HG03025 (cell line): ENCODE data around the gene RNF115.
"Not testable (repeated sequence)": the region's sequence is repeated elsewhere in the genome, so short reads cannot be mapped to it uniquely, and the experiment has no call there.

Source experiments
- ATAC-seq: cut with Tn5 transposase; IDR thresholded peaks from one replicate; pipeline ENCODE4 v1.9.1; 2021; ENCODE audit warnings: mild to moderate bottlenecking, moderate library complexity; ENCODE audit not compliant: unreplicated experiment, low FRiP score

The RNF115 gene

DNA sequence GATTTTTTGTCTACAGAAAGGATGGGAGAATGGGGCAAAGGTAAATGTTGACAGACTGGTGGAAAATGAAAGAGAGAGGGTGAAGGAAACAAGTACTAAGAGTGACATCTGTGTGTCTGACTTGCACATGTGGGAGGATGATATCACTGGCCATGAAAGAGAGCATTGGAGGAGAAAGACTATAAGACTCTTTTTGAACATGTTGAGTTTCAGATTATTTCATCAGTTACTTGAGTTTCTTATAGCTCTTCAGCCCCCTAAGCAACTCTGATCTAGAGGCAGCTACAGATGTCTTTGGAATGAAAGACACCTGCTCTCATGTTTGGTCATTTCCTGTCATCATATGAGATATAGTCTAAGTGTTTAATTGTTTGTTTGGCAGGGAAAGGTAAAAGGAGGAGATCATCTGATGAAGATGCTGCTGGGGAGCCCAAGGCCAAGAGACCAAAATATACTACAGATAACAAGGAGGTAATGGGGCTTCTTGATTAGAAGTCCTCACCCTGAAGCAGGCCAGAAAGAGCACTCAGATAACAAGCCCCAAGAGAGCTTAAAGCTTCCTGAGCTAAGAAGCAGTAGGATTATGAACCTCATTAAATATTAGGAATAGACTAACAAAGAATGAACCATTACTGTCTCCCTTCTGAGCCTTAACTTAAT is 4.6 kb upstream of the RNF115 start:
- ATAC-seq: no peak

DNA sequence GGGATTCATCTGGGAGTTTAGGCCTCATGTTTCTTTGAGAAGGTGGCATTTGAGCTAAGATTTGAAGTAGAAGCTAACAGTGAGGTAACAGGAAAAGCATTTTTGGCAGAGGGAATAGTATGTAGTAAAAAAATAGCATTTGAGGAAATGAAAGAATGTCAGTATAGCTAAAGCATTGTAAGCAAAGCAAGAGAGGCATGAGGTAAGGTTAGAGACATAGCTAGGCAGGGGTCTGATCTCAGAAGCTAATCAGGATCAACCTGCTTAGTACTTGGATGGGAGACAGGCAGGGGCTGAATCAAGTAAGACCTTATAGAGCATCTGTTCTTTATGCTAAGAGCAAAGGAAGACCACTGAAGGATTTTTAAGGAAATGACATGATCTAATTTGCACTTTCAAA is 4.1 kb upstream of the RNF115 start:
- ATAC-seq: no peak

DNA sequence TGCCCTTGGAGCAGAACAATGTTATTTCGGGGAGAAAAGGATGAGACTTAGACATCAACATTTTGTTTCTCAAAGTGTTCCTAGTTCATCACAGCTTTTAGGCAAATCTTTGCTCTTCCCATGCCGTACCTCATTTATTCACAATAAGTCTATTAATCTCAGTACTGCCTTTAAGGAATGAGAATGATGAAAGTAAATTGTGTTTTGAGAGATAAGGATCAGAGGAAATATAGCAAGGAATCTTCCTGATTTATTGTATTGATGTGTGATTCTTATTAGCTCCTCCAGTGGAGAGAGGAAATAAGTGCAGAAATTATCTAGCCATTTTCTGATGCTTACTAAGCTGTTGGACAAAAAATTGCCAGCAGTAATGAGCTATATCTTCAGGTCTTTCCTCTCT is 2.1 kb upstream of the RNF115 start:
- ATAC-seq: no peak

DNA sequence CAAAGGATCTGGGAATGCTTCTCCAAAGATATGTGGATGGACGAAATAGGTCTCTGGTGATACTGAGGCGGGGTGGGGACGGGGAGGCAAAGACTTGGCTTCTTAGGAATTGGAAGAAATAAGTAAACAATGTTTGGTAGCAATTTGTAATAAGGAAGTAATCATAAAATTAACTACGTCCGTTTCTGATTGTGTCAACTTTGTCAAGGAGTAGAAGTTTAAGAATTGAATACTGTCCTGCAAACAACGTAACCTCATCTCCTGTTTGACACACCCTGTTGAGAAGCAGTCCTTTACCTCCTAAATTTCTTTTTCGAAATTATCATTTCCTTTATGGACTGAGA is 576 bp upstream of the RNF115 start:
- ATAC-seq: no peak

DNA sequence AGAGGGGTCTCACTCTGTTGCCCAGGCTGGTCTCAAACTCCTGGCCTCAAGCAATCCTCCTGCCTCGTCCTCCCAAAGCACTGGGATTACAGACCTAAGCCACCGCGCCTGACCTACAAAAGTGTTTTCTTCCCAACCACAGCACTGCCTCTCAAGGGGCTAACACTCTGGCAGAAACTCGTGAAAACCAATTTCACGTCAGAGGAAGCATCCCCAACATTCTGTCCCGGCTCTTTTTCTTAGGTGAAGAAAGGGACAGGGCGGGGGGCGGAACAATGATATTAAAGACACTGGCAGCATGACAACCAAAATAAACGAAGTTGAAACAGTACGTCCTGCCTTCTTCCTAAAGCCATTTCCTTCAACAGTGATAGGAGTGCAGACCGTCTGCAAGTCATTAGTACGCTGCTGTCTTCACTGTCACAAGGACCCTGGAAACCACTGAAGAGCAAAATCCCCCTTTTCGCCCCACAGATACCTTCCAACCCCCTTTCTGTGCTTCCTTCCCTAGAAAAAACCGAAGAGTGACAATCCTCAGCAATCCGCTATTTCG is 1.0 kb downstream of the RNF115 start:
- ATAC-seq: not testable (repeated sequence)

DNA sequence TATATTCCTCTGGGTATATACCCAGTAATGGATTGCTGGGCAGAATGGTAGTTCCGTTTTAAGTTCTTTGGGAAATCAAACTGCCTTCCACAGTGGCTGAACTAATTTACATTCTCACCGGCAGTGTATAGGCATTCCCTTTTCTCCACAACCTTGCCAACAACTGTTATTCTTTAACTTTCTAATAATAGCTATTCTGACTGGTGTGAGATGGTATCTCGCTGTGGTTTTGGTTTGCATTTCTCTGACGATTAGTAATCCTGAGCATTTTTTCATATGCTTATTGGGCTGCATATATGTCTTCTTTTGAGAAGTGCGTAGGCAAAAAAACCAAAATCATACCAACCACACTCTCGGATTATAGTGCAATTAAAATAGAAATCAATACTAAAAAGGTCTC is 5.8 kb downstream of the RNF115 start:
- not testable (repeated sequence) for ATAC-seq

DNA sequence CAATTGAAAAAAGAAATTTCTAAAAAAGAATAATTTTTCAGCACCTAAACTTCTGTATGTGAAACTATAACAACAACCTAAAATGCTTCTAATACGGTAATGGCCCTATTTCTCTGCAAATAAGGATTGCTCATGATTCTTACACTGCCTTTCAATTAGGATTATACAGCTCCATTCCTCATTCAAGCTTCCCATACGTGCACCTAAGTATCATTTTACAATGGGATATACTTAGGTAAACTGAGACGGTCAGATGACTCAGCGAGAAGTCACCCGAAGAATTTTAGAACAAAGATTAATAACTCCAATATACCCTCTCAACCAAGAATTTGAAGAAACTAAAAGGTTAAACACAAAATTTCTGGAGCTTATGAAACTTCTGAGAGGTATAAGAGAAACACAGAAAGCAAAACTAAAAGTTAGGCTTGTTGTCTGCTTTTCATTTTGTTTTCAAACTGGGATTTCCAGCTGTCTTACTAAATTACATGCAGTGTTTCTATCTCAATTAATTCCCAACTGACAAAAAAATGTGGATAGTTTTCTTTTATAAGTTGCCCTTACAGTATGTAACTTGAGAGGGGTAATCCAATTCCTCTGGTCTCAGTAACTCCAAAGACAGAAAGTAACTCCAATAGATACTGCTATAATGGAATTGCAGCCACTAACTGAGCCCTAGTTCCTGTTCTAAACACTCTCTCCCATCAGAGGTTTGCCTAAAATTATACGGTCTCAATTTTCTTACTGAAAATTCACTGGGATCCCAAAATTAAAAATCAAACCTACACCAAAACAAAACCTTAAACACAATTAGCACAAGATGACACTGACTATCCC is 10.7 kb downstream of the RNF115 start:
- not testable (repeated sequence) for ATAC-seq

DNA sequence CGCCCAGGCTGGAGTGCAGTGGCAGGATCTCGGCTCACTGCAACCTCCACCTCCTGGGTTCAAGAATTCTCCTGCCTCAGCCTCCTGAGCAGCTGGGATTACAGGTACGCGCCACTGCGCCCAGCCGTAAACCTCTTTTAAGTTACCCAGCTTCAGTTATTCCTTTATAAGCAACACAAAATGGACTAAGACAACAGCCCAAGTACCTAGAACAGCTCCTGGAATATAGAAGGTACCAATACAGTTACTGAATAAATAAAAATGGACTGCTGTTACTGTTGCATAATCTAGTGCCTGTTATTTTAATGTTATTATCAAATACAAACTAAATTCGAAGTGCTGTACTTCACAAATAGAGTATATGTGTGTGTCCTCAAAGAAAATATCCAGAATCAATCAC is 17.1 kb downstream of the RNF115 start:
- ATAC-seq: no peak

DNA sequence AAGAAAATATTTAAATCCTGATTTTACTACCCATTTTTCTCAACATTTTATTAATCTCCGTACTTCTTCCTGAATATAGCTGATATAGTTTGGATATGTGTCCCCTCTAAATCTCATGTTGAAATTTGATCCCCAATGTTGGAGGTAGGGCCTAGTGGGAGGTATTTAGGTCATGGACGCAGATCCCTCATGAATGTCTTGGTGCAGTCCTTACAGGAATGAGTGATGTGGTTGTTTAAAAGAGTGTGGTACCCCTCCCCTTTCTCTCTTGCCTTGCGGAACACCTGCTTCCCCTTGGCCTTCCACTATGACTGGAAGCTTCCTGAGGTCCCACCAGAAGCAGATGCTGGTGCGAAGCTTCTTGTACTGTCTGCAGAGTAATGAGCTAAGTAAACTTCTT is 17.5 kb downstream of the RNF115 start:
- ATAC-seq: no peak

DNA sequence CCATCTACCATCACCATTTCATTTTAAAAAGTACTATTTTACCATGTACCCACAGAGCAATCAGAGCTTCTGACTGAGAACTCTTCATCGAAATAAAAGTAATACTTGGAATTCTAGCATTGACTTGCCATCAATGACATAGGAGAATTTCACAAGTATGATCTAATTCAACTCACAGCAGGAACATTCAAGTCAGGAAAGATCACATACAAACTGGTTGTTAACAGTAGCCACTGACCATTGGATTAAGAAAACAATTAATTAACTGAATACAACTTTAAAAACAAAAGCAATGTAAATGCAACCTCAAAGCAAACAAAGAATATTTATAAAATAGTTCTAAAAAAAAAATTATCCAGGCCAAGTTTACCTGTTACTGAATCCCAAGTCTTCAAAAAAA is 18.8 kb downstream of the RNF115 start:
- no peak for ATAC-seq

DNA sequence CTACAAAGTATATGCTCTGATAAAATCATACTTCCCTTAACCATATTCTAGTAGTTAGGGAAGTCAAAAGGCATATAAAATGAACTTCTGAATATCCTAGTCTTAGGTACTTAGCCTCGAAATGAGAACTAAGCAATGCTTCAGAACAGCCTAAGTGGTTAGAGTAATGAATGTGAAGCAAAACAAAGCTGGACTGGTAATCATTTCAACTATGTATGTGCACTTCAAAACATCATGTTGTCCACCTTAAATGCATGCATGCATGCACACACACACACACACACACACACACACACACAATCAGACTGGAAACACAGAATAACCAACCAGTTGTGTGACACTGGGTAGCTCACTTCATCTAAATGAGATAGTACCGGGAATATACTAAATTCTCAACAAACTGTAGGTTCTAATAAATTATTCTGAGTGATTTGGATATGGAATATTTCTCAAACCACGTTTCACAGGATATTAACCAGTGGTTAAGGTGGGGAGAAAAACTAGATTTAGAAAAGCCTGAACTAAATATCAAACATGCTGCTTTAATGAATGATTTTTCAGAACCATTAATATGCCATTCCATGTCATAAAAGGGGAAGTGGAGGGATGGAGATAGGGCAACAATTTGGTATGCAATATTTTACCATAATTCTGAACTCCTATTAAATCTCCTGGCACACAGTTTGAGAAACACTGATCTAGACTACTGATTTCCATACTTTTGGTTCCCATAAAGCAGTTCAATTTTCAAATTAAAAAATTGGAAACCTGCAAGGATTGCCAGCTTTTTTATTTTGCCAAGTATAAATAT is 19.5 kb downstream of the RNF115 start:
- no peak for ATAC-seq

DNA sequence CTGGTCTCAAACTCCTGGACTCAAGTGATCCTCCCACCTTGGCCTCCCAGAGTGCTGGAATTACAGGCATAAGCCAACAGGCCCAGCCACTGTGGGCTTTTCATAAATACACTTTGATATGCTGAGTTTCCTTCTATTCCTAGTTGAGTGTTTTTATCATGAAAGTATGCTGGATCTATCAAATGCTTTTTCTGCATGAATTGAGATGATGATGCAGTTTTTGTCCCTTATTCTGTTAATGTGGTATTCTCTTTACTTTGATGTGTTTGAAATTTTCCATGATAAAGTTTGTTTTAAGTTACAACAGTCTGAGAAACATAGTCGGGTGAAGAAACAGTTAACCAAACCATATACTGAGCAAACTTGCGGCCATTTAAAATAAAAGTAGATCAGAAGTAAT is 24.1 kb downstream of the RNF115 start:
- no peak for ATAC-seq

DNA sequence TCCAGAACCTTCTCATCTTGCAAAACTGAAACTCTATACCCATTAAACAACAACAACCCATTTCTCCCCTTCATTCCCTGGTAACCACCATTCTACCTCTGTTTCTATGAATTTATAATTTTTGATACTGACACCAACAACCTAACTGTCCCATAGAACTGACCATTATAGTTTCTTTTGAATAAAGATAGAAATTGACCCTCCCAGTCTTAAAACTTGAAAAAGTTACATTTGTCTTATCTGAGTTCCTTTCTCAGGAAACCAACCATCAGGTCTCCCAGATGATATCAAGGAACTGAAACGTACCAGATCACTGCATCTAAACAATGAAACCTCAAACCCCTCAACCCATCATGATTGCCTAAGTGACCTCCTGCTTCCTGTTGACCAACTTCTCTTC is 27.1 kb downstream of the RNF115 start:
- no peak for ATAC-seq

DNA sequence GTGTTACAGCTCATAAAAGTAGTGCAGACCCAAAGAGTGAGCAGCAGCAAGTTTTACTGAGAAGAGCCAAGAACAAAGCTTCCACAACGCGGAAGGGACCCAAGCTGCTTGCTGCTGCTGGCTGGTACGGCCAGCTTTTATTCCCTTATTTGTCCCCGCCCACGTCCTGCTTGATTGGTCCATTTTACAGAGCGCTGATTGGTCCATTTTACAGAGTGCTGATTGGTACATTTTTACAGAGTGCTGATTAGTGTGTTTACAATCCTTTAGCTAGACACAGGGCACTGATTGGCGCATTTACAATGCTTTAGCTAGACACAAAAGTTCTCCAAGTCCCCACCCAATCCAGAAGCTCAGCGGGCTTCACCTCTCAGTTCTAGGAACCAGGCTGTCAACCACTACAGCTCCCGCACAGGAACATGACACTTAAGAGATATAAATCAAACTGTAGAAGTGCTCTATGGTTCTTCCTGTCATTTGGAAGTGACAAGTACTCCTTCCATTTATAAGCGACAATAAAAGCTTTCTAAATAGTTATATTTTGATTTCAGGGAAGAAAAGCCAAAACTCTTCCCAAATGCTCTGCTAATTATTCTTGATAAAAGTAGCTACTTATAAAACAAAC is 28.5 kb downstream of the RNF115 start:
- no peak for ATAC-seq

DNA sequence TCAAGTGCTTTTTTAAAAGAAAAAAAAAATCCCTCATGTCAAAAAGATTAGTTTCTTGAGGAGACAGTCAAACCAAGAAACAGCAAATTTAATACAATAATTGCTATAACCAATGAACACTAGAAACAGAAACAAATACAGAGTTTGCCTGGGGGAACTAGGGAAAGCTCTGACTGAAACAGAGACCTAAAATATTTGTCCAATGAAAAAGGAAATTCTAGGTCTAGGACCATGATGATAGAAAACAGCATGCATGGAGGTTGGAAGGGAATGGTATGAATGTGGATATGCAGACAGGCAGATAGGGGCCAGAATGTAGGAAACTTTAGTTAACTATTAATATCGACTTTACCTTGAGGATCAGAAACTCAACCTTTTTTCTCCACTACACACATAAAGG is 31.4 kb downstream of the RNF115 start:
- ATAC-seq: no peak

DNA sequence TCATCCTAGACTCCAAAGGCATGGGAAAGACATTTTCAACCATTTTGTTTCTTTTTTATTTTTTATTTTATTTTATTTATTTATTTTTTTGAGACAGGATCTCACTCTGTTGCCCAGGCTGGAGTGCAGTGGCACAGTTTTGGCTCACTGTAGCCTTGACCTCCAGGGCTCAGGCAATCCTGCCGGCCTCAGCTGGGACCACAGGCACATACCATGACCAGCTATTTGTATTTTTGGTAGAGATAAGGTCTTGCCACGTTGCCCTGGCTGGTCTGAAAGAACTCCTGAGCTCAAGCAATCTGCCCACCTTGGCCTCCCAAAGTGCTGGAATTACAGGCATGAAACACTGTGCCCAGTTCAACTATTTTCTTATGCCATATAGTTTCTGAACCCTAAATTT is 32.0 kb downstream of the RNF115 start:
- ATAC-seq: not testable (repeated sequence)

DNA sequence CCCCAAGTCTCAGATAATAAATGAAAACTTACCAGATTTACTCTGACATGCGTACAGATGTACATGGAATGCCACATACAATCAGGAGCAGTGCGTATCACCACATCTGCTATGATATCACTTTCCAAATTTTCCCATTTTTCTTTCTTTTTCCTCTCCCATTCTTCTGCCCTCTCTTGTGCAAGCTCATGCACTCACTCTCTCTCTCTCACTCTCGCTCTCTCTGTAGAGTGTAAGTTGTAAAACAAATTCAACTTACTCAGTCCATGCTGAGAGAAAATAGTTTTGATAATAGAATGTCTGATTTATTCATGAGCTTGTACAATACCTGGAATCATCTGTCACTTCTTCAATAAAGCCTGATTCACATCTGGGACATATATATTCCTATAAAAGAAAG is 35.3 kb downstream of the RNF115 start:
- no peak for ATAC-seq

DNA sequence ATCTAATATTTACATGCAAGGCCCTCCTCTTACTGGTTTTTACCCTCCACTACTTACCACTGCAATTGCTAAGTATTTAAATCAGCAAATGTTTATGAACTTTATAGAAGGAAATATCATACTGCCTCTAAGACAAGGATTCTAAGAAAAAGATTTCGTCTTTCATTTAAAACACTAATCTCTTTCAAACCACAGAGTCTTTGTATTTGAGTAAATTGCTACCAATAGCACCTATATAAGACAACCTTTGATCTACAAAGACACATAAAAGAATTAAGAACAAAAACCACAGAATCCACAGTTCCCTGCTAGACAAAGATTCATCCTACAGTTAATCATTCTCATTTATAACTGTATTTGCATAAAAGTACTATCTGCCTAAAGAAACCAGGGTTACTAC is 37.6 kb downstream of the RNF115 start:
- no peak for ATAC-seq

DNA sequence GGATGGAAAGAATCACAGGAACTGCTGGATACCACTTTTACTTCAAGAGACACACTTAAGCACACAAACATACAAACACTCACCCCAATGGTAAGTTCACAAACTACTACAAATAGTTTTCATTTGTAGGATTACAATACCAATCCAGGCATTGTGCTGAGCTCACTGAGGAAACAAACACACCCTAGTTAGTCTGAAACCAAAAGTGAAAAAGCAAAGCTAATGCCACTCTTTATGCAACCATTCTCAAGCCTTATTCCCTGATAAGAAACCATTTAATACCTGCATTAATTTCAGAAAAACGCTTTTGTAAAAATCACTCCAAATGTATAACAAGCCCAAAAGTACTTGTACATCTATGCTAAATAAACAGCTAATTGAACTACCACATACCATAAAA is 38.3 kb downstream of the RNF115 start:
- no peak for ATAC-seq

DNA sequence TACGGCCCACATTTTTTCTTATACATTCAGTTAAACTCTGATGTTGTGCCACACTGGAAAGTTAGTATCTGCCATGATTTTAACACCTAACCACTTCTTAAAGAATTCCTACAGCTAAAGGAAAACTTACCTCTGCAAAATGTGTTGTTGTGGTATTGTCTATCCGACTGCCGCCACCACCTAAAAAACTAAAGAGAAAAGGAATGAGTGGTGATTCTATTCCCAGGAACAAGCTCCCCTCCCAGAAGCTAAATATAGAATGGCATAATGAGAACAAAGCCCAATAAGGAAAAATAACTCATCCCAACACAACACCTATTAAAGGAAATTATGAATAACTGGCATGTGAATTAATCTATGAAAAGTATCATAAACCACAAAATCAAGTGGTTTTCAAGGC is 39.5 kb downstream of the RNF115 start:
- ATAC-seq: no peak
